NCI-H146 treated with DMSO at 0.1 percent for 48 hours (cell line): Measurements from ENCODE around the gene ADSL.

Source experiments
- DNase-seq: peaks from one replicate; lab custom pipeline; 2025; ENCODE audit not compliant: unreplicated experiment; lab: John Stamatoyannopoulos, UW

ADSL gene

DNA sequence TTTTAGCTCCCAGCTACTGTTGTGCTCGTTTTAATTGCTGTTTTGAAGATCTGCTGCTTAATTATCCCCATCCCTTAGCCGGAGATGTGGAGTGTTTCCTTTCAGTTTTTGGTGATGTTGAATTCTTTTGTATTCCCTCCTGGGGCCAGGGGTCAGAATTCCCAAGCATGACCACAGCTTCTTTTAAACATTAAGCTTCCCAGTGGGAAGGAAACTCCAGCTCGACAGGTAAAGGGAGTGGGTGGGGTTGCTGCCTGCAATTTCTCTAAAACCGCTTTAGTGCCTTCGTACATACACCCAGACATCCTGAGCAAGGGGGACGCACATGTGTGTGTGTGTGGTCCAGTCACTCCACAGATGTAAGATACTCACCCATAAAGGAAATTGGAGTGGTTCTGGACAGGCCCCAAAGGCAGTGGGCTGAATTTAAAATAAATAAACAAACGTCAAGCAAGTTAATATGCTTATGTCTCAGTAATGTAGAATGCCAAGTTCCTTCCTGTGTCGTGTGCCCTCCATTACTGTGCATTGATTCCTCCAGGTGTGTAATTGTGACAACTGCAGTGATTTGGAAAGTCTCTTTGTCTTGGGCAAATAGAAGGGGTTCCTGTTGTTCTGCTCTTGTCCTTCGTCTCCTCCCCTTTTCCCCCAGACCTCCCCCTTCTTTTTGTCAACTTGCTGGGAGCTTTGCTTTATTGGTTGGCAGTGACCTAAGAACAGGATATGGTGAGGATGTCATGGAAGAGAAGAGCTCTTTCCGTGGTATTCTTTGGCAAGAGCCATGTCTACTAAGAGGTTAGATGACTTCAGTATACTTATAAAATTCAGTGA, 19.2 kb upstream of the ADSL start:
- DNase-seq, result no peak

DNA sequence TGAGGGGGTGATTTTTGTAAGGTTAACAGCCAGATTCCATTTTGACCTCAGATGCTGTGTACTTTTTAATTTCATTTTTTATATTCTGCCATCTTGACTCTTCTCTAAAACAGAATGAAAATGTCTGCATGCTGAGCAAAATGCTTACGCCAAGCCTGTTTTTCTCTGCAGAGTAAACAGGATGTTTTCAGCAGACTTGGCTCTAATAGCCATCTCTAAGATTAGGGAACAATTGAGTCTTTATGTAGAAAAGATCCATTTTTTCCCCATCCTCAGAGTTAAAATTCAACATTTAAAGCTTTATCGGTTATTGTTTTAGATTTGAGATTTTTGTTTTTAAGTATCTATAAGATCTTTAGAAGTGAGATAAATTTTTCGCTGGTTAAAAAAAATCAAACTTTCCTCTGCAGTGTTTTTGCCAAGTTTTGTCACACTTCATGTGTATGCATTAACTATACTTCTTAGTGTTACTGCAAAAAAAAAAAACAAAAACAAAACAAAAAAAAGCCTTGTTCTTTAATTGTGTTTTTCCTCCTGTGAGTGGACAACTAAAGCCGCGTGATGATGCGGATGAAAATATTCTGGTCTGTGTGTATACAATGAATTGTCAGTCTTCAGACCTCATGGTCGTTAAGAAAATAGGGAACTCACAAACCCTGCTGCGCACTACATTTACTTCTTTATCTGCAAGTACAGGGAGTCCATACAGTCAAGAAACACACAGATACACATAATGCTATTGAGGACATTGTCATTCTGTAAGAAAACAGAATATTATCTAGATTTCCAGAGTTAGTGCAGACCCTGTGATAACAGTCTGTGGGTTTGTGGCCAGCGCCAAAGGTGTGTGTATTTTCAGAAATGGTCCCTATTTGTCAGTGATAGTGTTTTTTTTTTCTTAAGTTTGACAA, 17.5 kb upstream of the ADSL start:
- no peak for DNase-seq

DNA sequence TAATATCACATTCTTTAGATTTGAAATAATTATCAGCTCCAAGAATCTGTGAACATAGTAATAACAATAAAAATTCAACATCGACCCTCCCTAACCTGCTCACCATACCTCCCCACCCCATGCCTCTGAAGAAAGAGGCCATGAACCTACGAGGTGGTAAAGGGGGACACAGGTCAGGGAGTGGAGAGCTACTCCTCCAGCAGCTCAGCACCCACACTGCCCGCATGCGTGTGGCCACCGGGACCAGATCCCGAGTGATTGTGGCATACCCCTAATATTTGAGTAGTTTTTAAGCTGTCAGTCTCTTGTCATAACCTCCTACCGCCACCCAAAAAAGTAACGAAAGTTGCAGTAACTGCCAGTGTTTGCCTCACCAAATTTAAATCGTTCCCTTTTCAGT, 16.8 kb upstream of the ADSL start:
- DNase-seq, result no peak

DNA sequence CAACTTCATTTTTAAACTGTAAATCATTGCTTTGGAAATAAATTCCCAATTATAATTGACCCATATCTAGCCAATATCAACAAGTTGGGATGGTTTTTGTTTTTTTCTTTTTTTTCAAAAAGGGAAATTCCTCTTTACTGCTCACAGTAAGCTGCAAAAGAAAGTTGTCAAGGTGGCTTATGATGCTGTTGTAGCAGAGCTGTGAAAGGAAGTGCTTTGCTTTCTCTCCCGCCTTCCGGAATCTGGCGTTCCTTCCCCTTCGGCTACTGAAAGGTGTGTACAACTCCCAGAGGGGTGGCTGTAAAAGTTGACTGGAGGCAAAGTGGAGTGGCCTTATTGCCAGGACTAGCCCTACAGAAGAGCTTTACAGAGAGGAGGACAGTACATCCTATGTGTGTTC, 16.2 kb upstream of the ADSL start:
- no peak for DNase-seq

DNA sequence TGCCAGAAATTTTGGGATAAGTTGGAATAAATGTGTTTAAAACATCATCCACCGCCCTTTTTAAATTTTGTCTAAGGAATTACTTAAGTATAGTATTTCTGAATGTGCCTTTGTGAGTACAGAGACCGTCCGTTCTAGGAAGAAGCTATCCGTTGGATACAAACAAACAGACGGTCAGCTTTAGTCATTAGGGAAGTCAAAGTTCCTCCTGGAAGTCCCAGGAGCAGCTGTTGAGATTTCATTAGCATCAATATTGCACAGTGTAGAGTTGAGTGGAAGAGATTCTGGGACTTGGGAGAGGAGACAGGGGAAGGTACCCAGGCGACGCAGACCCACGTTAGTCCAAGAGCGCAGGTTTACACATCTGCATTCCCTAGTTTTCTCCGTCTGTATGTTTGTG, 15.7 kb upstream of the ADSL start:
- DNase-seq, result no peak

DNA sequence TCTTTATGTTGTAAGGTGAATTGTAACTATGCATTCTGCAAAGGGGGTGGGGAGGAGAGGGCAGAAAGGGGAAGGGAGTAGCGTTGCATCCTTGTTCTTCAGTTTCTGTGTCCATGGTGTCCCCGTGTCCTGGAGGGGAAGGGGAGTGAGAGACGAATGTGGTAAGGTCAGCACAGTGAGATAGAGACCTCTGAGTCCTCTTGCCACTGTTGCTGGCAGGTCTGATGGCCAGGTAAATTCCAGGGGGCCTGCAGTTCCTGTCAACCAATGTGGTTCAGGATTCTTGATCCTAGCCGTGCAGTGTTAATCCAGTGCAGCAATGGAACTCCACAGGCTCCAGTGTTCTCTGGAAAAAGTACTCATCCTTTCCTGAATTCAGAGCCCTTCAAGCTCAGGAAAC, 14.6 kb upstream of the ADSL start:
- no peak for DNase-seq

DNA sequence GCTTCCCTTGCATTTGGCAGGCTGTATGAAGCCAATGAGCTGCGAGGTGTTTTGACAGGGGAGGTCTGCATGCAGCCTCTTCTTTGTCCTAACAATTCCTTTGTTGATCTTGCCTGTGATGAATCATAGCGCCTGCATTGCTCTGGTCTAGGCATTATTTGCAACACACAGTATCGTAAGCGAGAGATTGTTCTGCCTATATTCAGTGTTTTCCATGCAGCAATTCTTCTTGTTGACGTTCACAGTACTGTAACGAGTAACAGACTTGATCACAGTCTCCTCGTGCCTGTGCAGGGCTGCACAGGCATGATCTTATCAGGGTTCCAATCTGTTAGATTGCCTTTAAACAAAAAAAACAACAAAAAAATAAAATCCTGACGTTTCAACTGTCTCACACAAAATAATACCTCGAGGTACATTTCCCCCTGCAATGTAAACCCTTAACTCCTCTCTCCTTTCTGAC, 13.9 kb upstream of the ADSL start:
- no peak for DNase-seq

DNA sequence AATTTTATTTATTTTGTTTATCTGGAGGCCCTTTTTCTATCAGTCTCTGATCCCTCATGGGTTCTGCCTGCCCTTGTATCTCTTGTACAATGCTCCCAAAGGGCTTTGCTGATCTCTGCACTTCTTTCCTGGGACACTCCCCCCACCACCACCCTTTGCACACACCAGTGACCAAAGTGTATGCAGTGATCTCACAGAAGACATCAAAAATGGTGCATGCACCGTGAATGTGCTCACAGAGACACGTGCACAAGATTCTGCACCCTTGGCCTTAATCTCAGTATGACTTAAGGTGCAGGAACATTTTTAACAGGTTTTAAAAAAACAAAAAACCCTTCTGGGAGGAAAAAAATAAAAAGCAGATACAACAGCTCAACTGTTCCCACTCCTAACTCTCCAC, 12.2 kb upstream of the ADSL start:
- DNase-seq, result no peak

DNA sequence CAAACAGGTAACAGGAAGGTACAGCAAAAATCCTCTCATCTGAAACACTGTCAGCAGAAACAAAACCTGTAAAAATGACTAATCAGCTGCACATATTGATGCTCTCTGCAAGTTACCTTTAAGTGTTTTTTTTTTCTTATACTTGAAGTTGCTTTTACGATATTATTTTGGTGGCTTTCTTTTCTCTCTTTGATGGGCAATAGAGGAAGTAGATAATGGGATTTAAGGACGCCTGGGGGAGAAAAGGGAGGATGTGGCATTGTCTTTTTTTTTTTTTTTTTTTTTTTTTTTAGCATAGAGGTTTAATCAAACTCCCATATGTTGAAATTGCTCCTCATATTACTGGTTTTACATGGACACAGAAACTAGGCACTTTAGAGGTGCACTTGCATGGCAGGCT, 11.4 kb upstream of the ADSL start:
- DNase-seq, result no peak

DNA sequence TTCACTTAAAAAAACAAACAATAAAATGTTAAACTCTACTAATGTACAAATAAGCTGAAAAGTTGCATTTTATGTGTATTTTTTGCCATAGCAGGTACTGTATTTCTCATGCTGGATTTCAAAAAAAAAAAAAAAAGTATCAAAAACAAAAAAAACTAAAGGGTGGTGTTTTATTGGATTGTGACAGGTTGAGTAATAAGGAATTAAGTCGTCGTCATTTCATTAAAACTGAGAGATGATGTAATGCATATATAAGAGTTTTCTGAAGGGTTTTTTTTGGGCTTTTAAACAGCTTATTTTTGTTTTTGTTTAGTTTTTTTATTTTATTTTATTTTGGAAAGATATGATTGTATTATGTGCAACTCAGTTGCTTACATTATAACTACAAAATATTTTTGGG, 10.9 kb upstream of the ADSL start:
- DNase-seq, result no peak

DNA sequence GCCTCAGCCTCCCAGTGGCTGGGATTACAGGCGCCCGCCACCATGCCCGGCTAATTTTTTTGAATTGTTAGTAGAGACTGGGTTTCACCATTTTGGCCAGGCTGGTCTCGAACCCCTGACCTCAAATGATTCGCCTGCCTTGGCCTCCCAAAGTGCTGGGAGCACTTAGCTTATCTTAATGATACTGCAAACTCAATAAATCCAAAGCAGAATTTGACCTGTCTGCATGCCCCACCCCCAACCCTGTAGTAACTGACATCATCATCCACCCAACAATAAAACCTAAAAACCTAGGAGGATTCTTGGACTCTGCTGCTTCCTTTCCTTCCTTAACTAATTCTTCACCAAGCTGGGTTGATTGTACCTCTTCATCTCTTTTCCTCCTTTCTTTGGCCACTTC, 6.3 kb upstream of the ADSL start:
- DNase-seq, result no peak

DNA sequence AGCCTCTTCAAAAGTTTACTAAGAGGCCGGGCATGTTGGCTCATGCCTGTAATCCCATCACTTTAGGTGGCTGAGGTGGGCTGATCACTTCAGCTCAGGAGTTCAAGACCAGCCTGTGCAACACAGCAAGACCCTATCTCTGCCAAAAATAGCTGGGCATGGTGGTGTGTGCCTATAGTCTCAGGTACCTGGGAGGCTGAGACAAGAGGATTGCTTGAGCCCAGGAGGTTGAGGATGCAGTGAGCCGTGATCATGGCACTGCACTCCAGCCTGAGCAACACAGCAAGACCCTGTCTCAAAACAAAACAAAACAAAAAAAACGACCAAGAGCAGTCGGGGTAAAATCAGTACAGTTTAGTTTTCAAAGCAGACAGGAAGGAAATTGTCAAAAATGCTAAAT, 4.7 kb upstream of the ADSL start:
- DNase-seq, result no peak

DNA sequence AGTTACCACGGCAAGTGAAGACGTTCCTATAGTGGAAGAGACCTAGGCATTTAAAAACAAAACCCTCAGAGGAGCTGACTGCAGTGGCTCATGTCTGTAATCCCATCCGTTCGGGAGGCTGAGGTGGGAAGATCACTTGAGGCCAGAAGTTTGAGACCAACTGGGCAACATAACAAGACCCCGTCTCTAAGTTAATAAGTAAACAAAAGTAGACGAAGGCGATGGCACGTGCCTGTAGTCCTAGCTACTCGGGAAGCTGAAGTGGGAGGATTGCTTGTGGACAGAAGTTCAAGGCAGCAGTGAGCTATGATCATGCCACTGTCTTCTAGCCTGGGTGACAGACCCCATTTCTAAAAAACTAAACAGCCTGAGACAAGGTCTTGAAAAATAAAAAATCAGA, 3.8 kb upstream of the ADSL start:
- DNase-seq, result no peak

DNA sequence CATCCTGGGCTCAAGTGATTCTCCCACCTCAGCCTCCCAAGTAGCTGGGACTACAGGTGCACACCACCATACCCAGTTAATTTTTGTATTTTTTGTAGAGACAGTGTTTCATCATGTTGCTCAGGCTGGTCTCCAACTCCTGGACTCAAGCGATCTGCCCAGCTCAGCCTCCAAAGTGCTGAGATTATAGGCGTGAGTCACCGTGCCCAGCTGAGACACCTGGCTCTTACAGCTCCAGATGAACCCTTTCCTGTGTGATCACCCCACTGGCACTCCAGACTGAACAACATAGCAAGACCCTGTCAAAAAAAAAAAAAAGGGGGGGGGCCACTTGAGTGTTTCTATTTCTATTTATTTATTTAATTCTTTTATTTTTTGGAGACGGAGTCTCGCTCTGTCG, 1.0 kb upstream of the ADSL start:
- no peak for DNase-seq

DNA sequence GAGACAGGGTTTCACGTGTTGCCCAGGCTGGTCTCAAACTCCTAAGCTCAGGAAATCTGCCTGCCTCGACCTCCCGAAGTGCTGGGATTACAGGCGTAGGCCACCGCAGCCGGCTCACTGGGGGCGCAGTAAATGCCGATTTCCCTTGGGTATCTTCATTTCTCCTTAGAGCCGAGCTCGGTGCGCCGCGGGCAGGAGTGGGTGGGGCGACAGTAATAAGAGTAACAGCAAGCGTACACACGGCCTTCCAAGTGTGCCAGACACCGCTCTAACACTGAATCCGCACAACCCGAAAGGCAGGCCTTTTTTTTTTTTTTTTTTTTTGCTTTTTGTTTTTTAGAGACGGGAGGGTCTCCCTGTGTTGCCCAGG, 500 bp upstream of the ADSL start:
- no peak for DNase-seq

DNA sequence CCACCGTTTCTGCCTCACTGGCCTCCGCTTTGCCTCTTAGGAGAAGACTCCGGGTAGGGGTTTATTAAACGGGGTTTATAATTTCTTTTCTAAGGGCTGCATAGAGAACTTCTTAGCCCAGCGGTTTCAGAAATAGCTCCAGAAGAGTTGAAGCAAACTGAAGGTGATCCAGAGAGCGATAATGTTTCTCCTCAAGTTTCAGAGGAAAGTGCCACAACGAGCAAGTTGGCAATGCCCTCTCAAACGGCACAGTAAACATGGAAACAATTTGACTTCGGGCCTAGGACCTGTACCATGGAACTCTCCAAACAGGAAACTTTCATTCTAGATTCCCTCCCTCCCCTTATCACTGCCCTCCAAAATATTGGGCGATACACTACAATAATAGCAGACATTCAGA, 1.0 kb downstream of the ADSL start:
- no peak for DNase-seq

DNA sequence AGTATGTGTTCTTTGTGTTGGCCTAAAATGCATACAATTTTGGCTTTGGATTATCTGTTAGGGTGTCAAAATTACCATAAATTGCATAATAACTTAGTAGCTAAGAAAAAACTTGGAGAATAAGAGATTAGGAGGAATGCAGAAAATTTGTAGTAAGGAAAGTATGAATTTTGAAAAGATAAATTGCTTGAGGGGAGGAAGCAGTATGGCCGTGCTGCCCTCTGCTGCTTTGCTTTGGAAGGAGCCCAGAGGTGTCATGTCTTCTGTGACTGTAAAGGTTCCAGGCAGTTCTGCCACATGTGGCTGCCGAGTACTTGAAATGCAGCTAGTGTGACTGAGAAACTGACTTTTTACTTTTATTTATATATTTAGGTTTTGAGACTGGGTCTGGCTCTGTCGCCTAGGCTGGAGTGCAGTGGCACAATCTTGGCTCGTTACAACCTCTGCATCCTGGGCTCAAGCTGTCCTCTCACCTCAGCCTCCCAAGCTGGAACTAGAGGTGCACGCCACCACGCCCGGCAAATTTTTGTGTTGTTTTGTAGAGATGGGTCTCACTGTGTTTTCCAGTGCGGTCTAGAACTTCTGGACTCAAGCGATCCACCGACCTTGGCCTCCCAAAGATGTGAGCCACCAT, 1.8 kb downstream of the ADSL start:
- DNase-seq, result no peak

DNA sequence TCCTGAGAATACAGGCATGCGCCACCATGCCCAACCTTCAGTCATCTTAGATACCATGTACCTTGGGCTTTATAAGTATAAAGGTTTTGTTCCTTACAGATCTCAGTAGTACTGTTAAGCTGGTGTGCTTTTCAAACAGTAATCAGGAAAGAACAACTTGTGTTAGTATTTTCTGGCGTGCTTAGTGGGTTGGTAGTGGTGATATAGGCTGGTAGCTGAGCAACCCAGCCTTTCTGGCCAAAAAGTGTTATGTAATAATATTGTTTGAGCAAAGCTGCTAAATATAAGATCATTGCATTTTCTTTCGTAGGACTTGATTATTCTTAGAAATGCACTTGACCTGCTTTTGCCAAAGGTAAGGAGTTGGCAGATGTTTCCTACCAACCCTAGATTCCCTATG, 6.5 kb downstream of the ADSL start:
- no peak for DNase-seq

DNA sequence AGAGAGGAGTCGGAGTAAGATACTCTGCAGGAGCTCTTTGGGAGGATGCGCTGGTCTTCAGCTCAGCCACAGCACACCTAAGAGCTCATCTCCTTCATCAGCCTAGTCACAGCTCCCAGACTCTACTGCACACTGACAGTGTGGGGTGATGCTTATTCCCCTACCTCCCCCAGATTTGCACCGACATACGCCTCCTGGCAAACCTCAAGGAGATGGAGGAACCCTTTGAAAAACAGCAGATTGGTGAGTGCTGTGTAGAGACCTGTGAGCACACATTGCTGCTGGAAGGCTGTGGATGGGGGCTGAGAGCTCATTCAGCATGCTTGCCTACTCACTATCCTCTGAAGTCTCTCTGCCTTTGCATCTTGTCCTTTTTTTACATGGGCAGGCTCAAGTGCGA, 14.8 kb downstream of the ADSL start:
- no peak for DNase-seq

DNA sequence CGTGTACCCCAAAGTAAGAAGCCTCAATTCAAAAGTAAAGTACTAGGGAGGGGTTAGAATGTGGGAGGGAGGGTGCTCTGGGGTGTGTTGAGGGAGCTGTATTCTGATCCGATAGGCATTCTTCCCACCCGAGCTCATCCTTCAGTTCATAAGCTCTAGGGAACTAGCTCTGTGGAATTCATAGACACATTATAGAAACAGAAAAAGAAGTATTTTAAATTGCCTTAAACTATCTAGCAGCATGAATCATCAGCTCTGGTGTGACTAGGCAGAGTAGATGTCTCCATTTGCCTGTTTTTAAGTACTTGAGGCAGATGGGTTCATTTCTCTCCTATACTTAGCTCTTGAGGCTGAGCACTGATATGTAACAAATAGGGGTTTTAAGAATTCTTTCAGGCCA, 16.8 kb downstream of the ADSL start:
- DNase-seq, result no peak

DNA sequence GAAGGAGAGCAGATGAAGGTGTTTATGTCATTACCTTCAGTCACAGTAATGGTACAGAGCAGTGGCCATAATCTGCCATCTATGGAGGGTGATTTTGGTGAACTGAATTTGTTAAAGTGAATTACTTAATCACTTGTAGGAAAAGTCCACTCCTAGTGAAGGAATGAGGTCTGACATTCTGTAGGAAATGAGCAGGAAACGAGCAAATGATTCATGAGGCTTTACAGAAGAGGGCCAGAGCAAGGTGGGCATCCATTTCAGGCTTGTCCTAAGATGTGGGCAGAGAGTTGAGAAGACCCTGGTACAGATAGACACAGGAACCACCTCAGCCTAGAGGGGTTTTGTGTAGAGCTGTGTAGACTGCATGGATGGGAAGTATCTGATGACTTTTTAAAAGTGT, 18.1 kb downstream of the ADSL start:
- no peak for DNase-seq

DNA sequence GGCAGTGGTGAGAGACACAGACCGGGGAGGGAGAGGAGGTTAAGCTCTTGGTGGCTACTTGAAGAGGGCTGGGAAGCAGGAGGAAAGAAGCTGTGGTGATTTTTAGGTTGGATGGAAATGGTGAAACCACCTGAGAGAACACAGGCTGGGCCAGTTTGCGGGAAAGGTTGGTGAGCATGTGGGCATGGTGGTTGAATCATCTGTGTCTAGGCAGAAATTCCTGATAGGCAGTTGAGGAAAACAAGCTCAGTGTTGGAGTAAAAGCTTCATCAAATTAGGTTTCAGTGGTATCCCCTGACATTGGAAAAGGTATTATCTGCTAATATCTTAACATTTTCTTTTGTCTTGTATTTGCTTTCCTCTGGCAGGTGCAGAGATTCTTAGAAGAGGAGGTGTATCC, 19.8 kb downstream of the ADSL start:
- DNase-seq, result no peak
